Fibroblast of peridontal ligament (primary cell): ENCODE data around the gene LRRC8C.

Experiments used
- DNase-seq: peaks from one replicate; pipeline ENCODE4 v3.0.0-alpha.2; 2010; ENCODE audit errors: extremely low read depth

LRRC8C gene

DNA sequence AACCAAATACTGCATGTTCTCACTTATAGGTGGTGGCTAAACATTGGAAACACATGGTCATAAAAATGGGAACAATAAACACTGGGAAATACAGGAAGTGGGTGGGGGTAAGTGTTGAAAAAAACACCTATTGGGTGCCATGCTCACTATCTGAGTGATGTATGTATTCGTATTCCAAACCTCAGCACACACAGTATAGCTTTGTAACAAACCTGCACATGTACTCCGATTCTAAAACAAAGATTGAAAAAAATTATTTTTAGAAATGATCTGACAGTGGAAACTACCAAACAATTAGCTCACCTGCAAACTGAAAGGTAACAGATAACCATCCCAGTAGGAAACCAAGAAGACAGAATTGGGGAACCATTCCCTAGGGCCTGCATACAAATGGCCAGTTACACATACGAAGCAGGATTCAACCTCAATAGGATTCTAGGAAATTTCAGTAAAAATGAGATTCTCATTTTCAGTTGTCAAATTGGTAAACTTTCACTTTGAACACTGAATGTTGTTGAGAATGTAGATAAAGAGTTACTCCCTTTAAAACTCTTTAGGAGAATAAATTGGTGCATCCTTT lies 99.8 kb downstream of the LRRC8C start:
- no peak for DNase-seq

DNA sequence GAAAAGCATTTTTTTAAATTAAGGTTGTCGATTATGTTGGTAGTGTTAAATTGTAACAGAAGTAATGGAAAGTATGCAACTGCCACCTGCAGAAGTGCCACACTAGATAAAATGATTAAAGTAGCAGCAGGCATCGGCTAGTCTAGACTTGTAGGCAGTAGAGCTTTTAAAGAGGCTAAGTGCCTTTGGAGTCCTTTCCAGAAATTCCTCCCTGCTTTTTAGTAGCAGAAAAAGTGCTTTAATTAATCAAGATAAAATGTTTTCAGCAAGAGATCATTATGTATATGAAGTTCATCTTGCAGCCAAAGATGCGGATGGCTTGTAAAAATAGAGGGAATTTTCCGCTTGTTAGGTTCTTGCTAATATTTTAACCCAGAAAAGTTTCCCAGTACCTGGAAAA lies 100.8 kb downstream of the LRRC8C start:
- no peak for DNase-seq

DNA sequence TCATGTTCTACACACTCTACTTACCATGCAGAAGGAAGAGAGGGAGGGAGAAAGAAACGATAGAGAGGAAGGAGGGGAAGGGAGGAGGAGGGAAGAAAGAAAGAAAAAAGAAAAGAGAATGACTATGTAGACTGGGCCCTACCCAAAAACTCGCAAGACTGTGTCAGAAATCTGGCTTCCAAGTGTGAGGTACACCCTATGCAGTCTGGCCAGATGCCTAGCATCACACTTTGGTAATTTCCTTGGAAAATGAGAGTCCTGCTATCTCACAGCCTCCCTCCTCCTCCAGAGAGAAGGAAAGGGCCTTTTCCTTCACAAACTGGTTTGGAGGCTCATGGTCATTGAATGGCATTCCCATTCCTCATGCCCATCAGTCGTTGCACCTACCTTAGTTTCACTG lies 101.5 kb downstream of the LRRC8C start:
- no peak for DNase-seq

DNA sequence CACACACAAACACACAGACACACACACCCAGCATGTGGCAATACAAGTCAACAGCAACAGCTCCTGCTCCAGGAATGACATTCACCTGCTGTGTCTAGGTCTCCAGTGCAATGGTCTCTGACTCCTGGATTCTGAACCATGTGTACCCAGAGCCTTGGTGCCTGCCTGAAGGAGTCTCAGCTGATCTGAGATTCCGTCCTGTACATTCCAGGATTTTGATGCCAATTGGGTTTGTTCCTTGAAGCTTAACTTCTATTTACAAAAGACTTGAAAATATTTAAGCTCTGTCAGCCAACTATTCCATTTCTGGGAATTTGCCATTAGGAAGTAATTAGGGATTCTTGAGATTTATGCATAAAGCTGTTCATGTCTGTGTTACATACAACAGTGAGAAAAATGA lies 102.6 kb downstream of the LRRC8C start:
- DNase-seq, result no peak

DNA sequence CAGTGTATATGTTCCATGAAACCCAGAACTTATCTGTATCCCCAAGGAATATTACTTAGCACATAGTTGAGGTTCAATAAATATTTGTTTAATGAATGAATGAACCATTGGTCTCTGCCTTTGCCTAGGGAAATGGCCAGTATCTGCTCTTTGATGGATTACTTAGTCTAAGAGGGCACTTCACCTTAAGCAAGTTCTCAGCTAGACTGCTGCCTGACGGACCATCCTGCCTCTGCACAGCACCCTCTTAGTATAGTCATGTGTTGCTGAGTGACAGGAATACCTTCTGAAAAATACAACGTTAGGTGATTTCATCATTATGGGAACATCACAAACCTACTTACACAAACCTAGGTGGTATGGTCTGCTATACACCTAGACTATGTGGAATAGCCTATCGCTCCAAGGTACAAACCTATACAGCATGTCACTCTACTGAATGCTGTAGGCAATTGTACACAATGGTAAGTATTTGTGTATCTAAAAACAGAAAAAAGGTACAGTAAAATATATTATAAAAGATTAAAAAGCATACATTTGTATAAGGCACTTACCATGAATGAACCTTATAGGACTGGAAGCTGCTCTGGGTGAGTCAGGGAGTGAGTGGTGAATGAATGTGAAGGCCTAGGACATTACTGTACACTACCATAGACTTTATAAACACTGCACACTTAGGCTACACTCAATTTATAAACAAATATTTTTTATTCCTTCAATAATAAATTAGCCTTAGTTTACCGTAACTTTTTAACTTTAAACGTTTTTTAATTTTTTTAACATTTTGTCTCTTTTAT lies 104.2 kb downstream of the LRRC8C start:
- no peak for DNase-seq

DNA sequence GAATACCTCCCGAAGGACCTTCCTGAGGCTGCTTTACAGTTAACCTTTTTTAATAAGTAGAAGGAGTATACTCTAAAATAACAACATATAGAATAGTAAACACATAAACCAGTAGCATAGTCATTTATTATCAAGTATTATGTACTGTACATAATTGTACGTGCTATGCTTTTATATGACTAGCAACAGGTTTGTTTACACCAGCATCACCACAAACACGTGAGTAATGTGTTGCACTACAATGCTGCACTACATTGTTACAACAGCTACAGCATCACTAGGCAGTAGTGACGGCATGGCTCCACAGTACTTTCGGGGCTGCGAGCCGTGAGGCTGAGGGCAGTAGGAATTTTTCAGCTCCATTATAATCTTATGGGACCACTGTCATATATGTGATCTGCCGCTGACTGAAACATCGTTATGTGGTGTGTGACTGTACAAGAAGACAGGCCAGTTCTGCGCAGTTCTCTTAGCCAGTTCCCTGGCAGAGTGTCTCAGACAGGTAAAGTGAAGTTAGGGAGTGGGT lies 105.1 kb downstream of the LRRC8C start:
- DNase-seq, result no peak

DNA sequence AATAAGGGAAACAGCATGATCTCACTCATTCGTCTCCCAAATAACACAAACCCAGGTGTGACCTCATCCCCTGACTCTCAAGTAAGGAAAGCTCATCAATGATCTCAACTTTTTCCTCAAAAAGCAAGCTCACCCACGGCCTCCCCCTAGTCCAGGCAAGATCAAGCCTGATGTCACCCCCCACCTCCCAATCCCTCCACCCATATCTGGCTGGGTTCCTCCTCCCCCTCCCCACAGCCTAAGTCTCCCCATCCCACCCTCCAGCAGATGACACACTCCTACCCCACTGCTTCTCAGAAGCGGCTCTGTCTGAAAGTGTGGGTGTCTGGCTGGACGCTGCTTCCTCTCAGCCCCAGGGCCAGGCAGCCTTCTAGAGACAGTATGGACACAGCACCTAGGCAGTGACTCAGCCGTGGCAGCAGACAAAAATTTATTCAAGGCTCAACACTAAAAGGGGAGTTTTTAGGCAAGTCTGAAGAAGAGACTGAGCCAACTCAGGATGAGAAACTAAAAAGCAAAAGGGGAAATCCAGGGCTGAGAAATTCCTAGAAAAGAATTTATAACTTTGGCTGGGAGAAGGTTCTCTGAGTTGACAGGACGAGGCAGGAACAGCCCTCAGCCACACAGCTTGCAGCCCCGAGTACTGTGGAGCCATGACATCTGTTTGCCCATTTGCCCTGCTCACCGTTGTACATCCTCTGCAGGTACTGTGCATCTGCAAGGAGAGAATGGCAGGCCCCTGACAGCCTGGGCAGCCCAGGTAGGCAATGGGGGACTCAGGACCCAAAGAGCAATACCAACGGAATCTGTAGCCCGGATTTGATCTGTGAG lies 106.3 kb downstream of the LRRC8C start:
- no peak for DNase-seq

DNA sequence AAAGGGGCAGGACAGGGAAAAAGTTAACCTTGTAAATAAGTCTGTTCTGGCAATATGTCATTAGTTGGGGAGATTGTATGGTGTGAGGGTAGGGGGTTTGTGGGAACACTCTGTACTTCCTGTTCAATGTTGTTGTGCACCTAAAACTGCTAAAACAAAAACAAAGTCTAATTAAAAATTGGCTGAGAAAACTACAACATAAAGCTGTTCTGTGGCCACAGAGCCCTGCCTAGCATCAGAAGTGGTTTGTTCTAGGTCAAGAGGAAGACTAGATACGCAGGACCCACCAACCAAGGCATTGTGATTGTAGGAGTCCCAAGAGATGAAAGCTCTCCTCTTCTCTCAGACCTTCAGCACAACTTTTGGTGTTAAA lies 106.9 kb downstream of the LRRC8C start:
- no peak for DNase-seq

DNA sequence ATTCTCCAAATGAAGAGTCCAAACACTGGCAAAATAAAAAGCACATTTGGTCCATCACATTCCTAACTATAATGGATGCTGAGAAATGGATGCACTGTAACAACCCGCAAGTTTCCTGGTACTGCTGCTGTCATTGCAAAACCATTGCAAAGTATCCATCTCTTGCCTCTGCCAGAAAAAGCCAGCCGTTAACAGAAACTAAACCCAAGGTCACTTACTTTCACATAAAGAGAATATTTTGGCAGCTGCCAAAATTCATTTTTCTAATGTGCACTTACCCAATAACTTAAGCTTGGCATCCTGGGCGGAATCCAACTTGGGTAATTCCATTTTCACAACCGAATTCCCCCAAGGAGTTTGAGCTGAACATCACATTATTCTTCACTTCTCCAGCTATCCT lies 110.9 kb downstream of the LRRC8C start:
- DNase-seq, result peak; percentile 50

DNA sequence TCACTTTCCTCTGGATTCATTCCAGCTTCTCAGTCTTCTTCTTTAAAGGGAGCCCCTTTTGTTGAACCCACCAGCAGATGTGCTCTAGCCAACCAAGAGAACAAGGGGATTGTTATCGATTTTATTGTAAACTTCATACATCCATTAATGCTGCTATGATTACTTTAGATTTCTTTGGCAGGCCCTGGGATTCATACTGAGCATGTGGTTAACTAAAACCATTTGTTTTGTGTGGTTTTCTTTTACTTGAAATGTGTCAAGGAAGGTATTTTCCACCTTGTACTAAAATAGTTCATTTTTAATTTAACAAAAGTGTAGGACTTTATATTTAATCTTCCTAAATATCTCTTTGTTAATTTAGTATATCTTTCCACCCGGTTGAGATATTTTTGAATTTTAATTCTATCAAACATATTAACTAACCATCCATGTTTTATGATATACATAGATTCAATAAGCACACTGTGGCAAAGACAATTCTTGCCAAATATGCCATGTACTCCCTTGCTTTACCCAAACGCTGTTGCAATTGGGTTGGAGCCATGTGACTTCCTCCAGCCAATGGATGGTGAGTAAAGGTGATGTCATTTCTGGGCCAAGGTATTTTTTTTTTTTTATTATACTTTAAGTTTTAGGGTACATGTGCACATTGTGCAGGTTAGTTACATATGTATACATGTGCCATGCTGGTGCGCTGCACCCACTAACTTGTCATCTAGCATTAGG lies 113.7 kb downstream of the LRRC8C start:
- DNase-seq, result no peak

DNA sequence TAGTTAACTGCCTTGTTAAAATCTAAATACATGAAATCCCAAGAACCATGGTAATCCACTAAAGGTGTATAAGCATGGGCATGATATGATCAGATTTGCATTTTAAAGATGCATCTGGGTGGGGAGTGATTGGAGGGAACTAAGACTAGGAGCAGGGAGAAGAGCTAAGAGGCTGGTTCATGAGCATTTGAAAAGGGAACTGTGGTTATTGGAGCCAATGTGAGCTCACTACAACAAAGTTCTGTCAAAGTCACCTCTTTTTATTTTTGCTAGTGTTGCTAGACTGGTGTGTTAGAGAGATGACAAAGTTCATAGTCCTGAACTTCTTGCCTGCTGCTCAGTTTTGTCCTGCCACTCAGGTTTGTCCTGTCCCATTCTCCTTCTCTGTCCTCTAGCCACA lies 120.8 kb downstream of the LRRC8C start:
- no peak for DNase-seq

DNA sequence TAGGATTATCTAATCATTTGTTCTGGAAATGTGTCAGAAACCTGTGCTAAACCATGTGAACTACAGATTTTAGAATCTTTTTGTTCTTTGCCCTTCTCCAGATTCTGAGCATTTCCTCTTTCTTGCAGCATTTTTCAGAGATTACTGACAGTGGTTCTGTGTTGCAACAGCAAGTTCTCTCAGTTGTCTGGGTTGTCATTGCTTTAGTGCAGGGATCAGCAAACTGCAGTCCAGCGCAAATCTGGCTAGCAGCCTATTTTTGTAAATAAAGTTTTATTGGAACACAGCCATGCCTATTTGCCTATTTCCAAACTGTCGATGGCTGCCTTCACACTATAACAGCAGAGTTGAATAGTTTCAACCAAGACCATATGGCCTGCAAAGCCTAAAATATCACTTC lies 121.6 kb downstream of the LRRC8C start:
- DNase-seq, result peak; percentile 54

DNA sequence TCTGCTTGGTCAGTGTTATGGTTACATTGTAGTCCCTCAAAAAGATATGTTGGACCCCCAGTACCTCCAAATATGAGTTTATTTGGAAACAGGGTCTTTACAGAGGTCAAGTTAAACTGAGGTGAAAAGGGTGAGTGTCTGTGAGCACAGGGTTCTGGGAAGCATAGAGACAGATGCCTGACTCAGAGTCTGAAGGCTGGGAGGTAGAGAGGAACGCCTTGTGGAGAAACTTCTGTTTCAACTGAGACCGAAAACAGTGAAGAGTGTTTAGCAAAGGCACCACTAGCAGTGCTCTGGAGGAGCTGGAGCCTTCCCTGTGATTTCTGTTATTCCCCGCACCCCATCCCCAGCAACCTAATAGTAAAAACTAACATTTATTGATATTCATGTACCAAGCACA lies 122.7 kb downstream of the LRRC8C start:
- no peak for DNase-seq

DNA sequence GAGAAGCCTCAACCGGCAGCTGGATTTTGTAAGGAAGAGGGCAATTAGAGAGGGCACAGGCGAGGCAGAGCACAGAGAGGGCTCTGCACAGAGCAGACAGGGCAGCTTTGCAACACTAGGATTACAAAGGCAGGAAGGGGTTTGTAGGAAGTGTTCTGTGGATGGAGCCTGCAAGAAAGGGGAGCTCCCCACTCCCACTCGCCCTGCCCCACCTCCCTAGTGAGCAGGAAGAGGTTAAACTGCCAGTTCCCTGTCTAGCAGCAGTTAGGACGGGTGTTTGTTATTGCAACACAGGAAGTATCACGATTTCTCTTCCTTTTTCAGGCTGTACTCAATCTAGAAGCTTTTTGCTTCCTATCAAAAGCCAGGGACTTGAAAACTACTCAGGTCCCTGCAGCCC lies 124.6 kb downstream of the LRRC8C start:
- peak; percentile 13 for DNase-seq

DNA sequence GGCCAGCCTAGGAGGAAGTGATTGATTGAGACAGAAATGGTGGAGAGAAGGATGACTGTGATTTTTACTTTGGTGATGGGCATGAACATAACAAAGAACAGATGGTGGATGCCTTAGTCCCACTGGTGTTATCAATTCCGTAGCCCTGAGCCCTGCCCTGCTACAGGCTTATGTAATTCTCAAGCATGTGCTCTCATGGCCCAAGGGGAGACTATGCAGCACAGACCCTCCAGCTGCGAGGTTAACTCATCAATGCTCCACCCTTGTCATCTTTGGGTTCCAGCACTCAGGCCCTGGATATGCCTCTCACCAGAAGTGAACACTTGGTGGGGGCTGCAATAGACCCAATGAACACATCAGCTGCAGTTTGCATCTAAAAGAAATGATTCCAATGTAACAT lies 125.2 kb downstream of the LRRC8C start:
- DNase-seq, result no peak

DNA sequence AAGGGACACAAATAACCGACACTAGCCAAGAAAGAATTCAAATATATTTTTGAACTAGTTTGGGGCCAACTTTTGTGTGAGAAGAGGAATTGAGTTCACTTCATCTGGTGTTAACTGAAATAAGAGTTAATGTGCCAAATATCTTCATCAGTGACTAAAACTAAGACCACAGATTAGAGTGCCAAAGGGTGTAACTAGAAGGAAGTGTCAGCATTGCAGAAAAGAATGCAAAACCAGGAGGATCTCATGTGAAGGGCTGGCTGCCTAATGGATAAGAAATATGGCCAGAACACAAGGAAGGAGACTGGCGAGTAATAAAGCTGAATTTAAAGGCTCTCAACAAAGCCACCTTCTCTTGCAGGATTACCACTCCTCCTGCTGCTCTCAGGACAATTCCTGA lies 126.1 kb downstream of the LRRC8C start:
- DNase-seq, result no peak

DNA sequence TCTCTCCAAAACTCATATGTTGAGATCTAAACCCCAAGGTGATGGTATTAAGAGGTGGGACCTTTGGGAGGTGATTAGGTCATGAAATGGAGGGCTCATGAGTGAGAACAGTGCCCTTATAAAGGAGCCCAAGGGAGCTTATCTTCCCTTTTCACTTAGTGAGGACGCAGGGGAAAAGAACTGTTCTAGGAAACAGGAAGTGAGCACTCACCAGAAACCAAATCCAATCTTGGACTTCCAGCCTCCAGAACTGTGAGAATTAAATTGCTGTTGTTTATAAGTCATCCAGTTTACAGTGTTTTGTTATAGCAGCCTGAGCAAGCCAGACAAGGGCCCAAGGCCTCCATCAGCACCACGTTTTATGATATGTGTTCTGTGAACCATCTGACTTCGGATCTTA lies 127.6 kb downstream of the LRRC8C start:
- DNase-seq, result no peak

DNA sequence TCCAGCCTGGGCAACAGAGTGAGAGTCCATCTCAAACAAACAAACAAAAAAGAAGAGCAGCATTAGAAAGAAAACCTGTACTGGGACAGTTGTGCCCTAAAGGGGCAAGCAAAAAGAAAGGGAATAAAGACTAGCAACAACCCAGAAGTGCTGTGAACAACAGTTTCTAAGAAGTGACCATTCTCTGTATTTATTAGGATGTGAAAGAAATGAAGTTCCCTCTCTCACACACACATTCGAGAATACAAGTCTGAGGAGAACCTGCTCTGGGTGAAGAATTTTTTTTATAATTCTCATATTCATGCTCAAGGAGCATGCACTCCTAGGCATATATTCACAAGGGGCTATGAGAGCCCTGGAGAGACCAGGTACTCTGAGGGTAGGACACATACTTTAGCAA lies 128.4 kb downstream of the LRRC8C start:
- DNase-seq, result no peak

DNA sequence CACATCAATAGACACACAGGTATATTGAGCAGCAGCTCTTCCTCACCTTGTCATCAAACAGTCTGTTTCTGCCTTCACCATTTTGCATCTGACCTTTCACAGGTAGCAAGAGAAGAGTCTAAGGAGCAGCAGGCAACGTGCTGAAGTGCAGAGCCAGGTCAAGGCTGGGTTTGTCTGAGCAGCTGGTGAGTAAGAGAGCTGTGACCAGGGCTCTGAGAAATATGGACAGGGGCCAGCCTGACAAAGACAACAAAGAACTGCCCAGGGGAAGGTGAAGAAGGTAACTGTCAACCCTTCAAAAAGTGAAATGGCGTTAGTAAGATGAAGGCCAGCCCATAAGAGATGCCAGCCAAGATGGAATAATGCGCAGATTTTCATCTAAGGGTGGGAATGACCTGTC lies 129.0 kb downstream of the LRRC8C start:
- DNase-seq, result no peak

DNA sequence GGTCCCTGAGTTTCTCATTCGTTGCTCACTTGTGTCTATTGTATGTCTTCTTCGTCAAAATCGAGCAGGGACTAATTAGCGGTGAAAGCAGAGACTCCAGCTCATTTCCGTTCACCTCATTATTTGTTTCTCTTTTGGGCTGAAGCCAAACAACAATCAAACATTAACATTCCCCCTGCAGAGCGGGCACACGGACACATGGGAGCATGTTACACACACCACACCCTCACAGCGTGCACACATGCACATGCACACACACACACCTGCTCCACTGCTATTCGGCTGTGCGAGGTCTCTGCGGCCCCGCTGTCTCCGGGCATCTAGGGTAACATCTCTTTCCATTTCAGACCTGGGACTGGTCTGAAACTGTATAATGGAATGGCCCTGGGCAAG lies 129.5 kb downstream of the LRRC8C start:
- no peak for DNase-seq

DNA sequence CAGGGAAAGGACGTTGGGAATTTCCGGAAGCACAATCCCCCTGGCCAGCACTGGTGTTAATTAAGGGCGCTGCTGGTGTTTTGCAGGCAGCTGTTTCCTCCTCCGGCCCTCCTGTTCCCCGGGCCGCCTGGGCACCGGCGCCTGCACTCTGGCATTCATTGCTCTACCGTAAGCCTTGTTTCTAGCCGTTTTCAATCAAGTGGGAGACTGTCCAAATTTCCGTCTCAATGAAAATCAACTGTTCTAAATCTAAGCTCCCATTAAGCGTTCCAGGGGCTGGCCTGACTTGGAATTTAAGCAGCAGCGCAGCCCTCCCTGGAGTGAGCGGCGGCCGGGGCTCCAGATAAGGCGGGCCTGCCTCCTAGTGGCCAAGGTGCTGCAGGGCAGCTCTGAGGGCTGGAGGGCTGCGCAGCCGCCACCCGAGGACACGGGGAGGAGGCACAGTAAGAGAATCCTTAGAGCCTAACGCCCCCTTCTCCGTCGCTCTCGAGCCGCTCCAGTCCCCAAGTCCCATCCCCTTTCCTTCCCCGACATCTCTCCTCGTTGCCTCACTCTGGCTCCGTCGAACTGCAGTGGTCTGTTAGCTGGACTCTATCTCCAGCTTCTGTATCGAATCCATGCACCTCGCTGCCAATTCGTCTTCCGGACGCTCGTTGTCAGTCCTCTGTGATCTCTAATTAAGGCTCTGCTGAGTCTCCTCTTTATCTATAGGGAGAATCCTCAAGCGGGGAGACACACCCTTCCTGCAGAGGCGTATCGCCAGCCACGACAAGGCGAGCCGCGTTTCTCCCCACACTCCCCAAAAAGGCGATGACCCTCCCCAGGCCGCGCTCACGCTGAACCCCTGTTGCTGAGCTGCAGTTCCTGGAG lies 130.1 kb downstream of the LRRC8C start:
- DNase-seq, result peak; percentile 85
